ENCODE measurements around the gene SYT17.

- TF ChIP-seq SUZ12 (IDR thresholded peaks at IDR 0.05; ENCODE audit: extremely low read depth, insufficient read depth, insufficient read length) (no peak), YY1 (IDR thresholded peaks at IDR 0.05; ENCODE audit: insufficient read depth, insufficient read length) (no peak), ZNF274 (IDR thresholded peaks at IDR 0.05; ENCODE audit: low read depth, low read length) (no peak)
These were observed 126.2 kb downstream of the SYT17 start for GRCh38 chr16:19294156-19294649.
